Subcutaneous adipose tissue (tissue), 4 donors: ENCODE data around the gene BANF2. TPM values are rescaled to one million over a fixed set of nuclear protein-coding genes. Genes with fewer than 3 reads are reported as not detected.

Source experiments
- total RNA-seq, 4 donors: library from RNA; depleted of rRNA; stranded (reverse); fragments of >200 nt; gene quantifications; one replicate each; pipeline ENCODE4 v1.1.0, GENCODE V29; 2016
- TF ChIP-seq, protein P1 (sequence below): fragments of 450-650 bp; IDR thresholded peaks from one replicate; pipeline ENCODE4 v1.5.1; 2016; ENCODE audit warnings: low read depth, mild to moderate bottlenecking, control low read depth, antibody characterized with exemption, moderate library complexity

The BANF2 gene
- total RNA-seq, 4 donors from 2014 or later: not detected

DNA sequence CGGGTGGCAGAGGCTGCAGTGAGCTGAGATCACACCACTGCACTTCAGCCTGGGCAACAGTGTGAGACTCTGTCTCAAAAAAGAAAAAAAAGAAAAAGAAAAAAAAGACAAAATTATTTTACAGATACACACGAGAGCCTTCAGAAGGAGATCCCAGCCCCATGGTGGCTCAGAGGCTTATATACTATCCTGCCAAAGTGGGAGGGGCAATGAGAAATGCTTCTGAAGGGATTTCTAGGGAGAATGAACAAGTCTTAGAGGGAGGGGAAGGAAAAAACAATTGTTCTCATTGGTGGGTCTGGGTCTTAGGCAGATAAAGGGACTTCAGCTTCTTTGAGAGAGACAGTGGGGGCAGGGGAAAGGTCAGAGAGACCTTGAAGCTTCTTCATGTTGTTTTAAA lies 76.8 kb downstream of the BANF2 start:
- TF ChIP-seq, protein P1, sequence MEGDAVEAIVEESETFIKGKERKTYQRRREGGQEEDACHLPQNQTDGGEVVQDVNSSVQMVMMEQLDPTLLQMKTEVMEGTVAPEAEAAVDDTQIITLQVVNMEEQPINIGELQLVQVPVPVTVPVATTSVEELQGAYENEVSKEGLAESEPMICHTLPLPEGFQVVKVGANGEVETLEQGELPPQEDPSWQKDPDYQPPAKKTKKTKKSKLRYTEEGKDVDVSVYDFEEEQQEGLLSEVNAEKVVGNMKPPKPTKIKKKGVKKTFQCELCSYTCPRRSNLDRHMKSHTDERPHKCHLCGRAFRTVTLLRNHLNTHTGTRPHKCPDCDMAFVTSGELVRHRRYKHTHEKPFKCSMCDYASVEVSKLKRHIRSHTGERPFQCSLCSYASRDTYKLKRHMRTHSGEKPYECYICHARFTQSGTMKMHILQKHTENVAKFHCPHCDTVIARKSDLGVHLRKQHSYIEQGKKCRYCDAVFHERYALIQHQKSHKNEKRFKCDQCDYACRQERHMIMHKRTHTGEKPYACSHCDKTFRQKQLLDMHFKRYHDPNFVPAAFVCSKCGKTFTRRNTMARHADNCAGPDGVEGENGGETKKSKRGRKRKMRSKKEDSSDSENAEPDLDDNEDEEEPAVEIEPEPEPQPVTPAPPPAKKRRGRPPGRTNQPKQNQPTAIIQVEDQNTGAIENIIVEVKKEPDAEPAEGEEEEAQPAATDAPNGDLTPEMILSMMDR: no peak

DNA sequence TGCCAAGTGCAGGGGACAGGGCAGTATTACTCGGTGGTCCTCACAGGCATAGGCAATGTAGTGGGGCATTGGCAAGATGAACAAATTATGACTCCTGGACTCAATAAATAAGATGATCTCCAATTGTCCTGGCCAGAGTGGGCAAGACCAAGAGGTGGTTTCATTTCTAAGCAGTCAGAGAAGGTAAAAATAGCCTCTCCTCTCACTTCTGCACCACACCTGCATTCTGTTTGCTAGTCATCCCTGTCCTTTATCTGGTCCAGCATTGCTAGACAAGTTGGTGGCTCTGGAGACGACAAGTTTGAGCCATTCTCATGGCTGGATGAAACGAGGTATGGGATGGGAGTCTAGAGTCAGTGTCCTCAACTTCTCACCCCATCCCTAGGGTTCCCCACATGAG lies 83.0 kb downstream of the BANF2 start:
- TF ChIP-seq, protein P1: no peak

DNA sequence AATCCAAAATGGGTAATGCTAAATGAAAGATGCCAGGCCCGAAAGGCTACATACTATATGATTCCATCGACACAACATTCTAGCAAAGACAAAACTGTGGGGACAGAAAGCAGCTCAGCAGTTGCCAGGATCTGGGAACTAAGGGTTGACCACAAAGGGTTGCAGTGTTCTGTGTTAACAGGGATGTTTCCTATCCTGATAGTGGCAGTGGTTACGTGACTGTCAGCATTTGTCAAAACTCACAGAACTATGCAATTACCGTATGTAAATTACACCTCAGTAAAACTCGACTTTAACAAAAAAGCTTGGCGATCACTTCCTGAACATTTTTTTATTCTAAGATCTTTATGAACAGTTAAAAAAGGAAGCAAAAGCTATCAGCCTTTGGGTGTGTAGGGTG lies 83.9 kb downstream of the BANF2 start:
- TF ChIP-seq, protein P1: no peak

DNA sequence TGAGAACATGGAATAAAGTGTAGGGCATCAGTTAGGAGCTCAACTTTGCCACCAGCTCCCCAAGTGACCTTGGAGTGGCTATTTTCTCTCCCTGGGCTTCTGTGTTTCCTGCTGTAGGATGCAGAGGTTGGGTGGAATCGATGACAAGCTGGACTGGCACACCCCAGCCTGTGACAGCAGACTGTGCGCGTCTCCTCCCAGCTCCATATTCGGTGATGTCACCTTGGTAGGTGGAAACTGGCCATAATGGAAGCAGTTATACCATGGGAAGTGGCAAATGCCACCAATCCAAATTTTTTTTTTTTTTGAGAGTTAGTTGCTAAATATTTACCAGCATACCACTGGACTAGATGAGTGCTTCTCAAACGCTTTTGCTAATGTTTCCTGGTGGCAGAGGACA lies 85.2 kb downstream of the BANF2 start:
- TF ChIP-seq, protein P1: no peak

Other genes with a start within 250 kb of the BANF2 start
- 1 to 10 TPM in 1 of 4 donors, under 1 TPM in 3; 0.33 to 1.1 (median 0.64) TPM for gene BFSP1, start 168.6 kb upstream of the BANF2 start, total RNA-seq
- gene DSTN, start 129.9 kb upstream of the BANF2 start, total RNA-seq: 100 to 1,000 TPM; 177 to 276 (median 212) TPM
- 10 to 100 TPM; 45.0 to 71.6 (median 55.2) TPM for gene RRBP1, start 17.7 kb upstream of the BANF2 start, total RNA-seq